Measurements from ENCODE around the gene AXDND1. TPM values are rescaled to one million over a fixed set of nuclear protein-coding genes. Genes with fewer than 3 reads are reported as not detected.

AXDND1 gene
- total RNA-seq, 1 donor from 2014 or later = not detected

- Histone ChIP-seq H3K27ac (no peak overlapping the region), H3K9me3 (no peaks in the 10 kb centered on the region), H3K4me3 (no peak overlapping the region), H3K36me3 (peaks cover 0 to 4% of the 10 kb centered on the region in 2 donors), H3K27me3 (no peaks in the 10 kb centered on the region), H3K4me1 (no peaks in the 10 kb centered on the region)
- TF ChIP-seq CTCF (IDR thresholded peaks at IDR 0.05) (no peak), POLR2AphosphoS5 (IDR thresholded peaks at IDR 0.05; ENCODE audit: insufficient read depth in 1 of 2, low read depth in 1 of 2) (no peak), POLR2A (IDR thresholded peaks at IDR 0.05) (no peak)
- no peak for DNase-seq (ENCODE audit: extremely low spot score in 2 of 2)
- intact Hi-C loops (cut with DNase I) = no loop called here
Observed at GRCh38 chr1:179329862-179330261, 35.9 kb upstream of the AXDND1 start.

GRCh38 chr1:179334440-179334839 is 31.3 kb upstream of the AXDND1 start:
- Histone ChIP-seq H3K27me3 (no peaks in the 10 kb centered on the region), H3K27ac (no peak overlapping the region), H3K4me3 (no peak overlapping the region), H3K4me1 (no peaks in the 10 kb centered on the region), H3K9me3 (no peaks in the 10 kb centered on the region), H3K36me3 (peaks cover 0 to 2% of the 10 kb centered on the region in 2 donors)
- TF ChIP-seq POLR2A (IDR thresholded peaks at IDR 0.05) = no peak
- TF ChIP-seq CTCF (IDR thresholded peaks at IDR 0.05) = no peak
- TF ChIP-seq POLR2AphosphoS5 (IDR thresholded peaks at IDR 0.05; ENCODE audit: insufficient read depth in 1 of 2, low read depth in 1 of 2) = no peak
- DNase-seq (ENCODE audit: extremely low spot score in 2 of 2) = no peak
- intact Hi-C loops (cut with DNase I) = no loop called here

- no peaks in the 10 kb centered on the region for H3K27me3 ChIP-seq
- H3K36me3 ChIP-seq = peaks cover 0 to 13% of the 10 kb centered on the region in 2 donors
- intact Hi-C loops (cut with DNase I) = no loop called here
- TF ChIP-seq POLR2AphosphoS5 (IDR thresholded peaks at IDR 0.05; ENCODE audit: insufficient read depth in 1 of 2, low read depth in 1 of 2) (no peak), CTCF (IDR thresholded peaks at IDR 0.05) (no peak), POLR2A (IDR thresholded peaks at IDR 0.05) (no peak)
- H3K4me1 ChIP-seq = no peaks in the 10 kb centered on the region
- no peak for DNase-seq (ENCODE audit: extremely low spot score in 2 of 2)
- no peak overlapping the region for H3K27ac ChIP-seq
- no peak overlapping the region for H3K4me3 ChIP-seq
- H3K9me3 ChIP-seq = no peaks in the 10 kb centered on the region
Observed at GRCh38 chr1:179337288-179337687, 28.5 kb upstream of the AXDND1 start.

GRCh38 chr1:179337942-179338560 is 27.7 kb upstream of the AXDND1 start:
- H3K4me3 ChIP-seq = no peak overlapping the region
- H3K9me3 ChIP-seq = no peaks in the 10 kb centered on the region
- intact Hi-C loops (cut with DNase I) = no loop called here
- no peaks in the 10 kb centered on the region for H3K27me3 ChIP-seq
- H3K4me1 ChIP-seq = no peaks in the 10 kb centered on the region
- TF ChIP-seq POLR2A (IDR thresholded peaks at IDR 0.05) (no peak), CTCF (IDR thresholded peaks at IDR 0.05) (no peak), POLR2AphosphoS5 (IDR thresholded peaks at IDR 0.05; ENCODE audit: insufficient read depth in 1 of 2, low read depth in 1 of 2) (no peak)
- no peak overlapping the region for H3K27ac ChIP-seq
- peaks cover 0 to 13% of the 10 kb centered on the region in 2 donors for H3K36me3 ChIP-seq
- no peak for DNase-seq (ENCODE audit: extremely low spot score in 2 of 2)

GRCh38 chr1:179340918-179341317 is 24.9 kb upstream of the AXDND1 start:
- intact Hi-C loops (cut with DNase I) = no loop called here
- Histone ChIP-seq H3K27ac (no peak overlapping the region), H3K4me3 (no peak overlapping the region), H3K27me3 (no peaks in the 10 kb centered on the region), H3K4me1 (no peaks in the 10 kb centered on the region), H3K9me3 (no peaks in the 10 kb centered on the region), H3K36me3 (peaks cover 0 to 24% of the 10 kb centered on the region in 2 donors)
- no peak for TF ChIP-seq POLR2AphosphoS5 (IDR thresholded peaks at IDR 0.05; ENCODE audit: insufficient read depth in 1 of 2, low read depth in 1 of 2)
- no peak for TF ChIP-seq POLR2A (IDR thresholded peaks at IDR 0.05)
- TF ChIP-seq CTCF (IDR thresholded peaks at IDR 0.05) = no peak
- no peak for DNase-seq (ENCODE audit: extremely low spot score in 2 of 2)

All from vagina (tissue), 2 donors.